ENCODE data around the gene FOXN3.

DNA sequence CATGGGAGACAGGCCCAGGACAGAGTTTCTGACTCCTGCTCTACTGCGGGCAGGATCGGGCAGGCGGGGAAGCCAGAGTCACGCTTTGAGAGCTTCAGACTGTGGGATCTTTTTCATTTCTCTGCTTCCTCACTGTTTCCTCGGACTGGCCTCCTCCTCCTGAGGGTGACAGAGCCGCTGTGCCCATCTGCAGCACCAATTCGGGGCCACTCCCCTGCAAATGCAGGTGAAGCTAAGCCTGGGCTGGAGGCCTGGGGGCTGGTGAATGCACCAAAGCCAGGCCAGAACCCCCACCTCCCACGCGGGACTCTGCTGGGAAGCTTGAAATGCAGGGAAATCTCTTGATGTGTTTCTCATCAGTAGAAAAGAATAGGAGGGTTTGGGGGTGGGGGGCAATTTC, 77.5 kb downstream of the FOXN3 start:
- no peak for TF ChIP-seq CTCF (IDR thresholded peaks at IDR 0.05)
- no peak for TF ChIP-seq ZFX (IDR thresholded peaks at IDR 0.05; ENCODE audit: borderline replicate concordance)

Measured in 22Rv1 (cell line).